Measurements from ENCODE around the gene CH25H.

The CH25H gene

GRCh38 chr10:89228962-89229361 lies 21.8 kb upstream of the CH25H start:
- no peak for DNase-seq

DNA sequence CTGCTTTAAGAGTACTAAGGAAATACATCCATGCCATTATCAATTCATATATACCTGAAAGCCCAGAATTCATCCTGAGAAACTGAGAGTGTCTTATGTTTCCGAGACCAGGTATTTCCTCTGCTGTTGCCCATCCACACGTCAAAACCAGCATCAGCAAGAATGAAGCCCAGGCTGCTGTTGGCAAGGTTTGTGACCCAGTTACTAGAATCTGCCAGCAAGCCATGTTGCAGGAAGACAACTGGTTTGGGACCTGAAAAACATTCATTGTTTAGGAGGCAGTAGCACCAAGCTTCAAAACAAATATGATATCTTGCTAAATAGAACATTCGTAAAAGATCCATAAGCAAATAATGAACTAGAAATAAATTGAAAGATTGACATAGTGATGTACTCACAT lies 21.0 kb upstream of the CH25H start:
- DNase-seq: no peak

GRCh38 chr10:89226891-89227290 lies 19.8 kb upstream of the CH25H start:
- DNase-seq: no peak

DNA sequence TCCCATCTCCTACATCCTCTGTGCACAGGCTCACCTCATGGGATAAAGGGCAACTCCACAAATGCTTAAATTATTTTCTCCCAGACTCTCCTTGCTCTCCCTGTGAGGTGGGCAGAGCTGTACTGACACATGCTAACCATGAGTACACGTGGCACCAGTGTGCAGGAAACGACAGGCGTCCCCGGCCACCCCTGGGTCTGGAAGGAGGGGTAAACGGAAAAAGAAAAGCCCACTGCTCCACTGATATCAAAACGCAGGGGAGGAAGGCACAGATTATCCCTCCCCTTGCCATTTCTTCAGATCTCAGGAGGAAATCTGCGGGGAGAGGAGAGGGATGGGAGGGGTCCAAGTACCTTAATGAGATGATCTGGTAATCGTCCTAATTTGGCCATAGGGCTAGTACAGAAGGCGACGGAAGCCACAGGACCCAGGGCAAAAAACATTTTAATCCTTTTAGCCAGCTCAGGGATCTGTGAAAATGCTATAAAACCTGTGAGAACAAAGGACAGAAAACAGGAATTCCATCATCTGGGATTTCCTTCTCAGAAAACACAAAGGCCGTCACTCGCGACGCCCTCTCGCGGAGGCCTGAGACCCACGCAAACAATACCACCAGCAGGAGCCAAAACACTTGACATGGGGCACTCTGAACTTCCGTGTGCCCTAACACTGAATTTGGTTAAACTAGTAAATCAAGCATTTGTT lies 17.8 kb upstream of the CH25H start:
- DNase-seq: no peak

- no peak for DNase-seq
These were observed 14.8 kb upstream of the CH25H start for GRCh38 chr10:89221919-89222318.

DNA sequence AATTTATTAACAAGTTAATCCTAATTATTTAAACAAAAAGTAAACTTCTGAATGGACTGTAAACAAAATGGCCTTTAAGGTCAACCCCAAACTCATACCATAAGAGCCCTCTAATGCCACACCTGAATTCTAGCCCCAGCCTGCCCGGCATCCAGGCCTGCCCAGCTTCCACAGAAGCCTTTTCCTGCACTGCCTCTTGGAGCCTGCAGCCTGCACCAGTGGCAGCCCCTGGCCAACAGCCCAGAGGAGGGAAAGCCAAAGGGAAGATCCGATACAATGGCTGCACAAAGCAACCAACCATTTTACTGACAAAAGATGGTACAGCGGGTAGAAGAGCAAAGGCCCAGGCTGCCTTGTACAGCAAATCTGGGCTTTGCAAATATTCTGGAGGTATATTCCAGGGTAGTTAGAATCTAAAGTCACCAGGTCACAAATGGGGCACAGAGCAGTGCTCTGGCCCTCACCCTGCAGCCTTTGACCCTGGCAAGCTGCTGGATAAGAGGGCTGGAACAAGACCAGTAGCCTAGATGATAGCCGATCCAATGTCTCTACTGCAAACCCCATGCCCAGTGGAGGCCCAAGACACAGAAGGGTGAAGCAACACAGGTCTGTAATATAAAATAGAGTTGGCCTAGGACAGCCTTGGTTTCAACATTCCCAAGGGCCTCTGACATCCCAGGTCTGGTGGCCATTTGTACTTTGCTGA lies 12.5 kb upstream of the CH25H start:
- DNase-seq: no peak

DNA sequence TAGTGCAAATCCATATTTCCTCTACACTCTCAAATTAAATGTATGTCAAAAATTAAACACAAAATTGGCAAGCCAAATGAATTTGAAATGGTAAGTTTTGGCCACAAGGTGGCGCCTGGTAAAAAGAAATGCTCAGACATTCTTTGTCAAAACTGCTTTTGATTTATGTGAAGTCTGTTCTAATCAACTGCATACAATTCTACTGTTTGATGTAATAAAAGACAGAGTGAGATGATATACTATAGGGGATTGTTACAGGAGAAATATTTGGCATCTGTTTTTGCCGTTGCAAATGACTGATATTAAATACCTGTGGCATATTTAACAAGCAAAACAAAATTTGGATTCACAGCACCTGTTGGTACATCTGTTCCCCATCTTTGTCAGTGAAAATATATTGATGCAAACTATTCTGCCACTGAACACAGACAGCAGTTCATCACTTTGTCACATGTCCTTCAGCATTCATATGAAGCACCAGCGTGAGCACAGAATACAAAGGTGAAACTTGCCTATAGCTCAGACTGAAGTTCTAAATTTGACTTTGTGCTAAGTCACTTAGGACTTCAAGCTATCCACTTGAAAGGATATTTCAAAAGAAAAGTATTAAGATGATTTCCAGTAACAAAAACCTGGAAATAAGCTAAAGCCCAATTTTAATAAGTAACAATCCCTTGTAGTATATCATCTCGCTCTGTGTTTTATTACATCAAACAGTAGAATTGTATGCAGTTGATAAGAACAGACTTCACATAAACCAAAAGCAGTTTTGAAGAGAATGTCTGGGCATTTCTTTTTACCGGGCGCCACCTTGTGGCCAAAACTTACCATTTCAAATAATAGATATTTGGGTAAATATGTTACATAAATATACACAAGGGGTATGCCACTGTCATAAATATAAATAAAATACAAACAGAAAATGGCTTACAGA lies 10.2 kb upstream of the CH25H start:
- peak; percentile 78 for DNase-seq

DNA sequence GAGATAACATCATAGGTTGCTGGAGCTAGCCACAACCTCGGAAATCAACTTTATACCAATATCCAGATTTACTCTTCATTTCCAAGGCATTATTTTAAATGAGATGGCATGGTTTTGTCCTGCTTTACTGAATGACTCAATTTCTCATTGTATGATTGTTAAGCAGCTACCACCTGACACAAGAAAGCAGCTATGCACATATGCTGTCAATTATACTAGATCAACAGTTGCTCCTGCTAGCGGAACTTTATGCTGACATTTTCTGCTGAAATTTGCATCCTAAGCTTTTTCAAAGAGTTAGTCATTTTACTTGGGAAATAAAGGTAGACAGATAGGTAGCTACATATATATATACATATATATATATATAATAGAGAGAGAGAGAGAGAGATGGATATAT lies 8.9 kb upstream of the CH25H start:
- DNase-seq: no peak

- DNase-seq: no peak
These were observed 8.4 kb upstream of the CH25H start for GRCh38 chr10:89215511-89215910.

DNA sequence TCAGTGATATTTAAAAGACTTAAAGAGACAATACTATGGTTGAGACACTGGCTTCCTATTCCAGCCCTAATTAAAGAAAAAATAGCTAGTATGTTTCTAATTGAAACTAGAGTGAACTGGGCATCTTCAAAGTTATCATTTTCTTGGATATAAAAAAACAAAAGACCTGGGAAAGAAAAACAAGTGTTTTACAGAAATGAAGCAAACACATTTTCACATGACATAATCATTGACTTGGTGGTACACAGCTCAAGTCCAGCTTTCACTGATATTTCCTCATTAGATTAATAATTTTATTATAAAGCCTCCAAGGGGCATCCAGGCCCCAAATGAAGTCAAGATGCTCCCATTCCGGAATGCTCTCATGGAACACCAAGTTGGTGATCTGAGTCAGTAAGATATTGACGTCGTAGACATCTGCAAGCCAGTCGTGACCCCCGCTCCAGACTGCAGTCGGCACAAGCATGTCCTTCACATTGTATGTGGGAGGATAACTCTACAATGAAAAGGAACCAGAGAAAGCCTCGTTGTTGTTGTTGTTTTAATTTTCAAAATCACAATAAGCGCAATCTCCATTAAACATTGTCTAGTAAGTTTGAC lies 7.5 kb upstream of the CH25H start:
- DNase-seq: no peak

DNA sequence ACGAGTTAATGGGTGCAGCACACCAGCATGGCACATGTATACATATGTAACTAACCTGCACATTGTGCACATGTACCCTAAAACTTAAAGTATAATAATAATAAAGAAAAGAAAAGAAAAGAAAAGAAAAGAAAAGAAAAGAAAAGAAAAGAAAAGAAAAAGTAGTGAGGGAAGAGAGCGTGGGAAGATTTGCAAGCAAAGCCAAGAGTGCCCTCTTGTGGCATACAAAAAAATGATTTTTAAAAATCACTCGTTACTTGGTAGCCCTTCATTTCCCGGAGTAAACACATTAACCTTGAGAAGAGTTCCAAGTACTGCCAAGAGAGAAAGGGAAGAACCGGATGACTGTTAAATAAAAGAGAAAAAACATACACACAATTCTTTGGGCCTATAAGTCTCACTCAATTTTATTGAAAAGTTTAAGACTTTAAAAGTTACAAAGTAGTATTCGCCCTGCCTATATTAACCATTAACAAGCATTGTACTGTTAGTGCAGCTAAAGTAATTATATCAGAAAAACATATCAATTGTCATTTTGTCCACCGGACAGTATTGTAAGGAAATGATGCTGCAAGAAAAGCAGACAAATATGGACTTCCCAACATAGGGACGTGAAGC lies 6.2 kb upstream of the CH25H start:
- peak; percentile 62 for DNase-seq

DNA sequence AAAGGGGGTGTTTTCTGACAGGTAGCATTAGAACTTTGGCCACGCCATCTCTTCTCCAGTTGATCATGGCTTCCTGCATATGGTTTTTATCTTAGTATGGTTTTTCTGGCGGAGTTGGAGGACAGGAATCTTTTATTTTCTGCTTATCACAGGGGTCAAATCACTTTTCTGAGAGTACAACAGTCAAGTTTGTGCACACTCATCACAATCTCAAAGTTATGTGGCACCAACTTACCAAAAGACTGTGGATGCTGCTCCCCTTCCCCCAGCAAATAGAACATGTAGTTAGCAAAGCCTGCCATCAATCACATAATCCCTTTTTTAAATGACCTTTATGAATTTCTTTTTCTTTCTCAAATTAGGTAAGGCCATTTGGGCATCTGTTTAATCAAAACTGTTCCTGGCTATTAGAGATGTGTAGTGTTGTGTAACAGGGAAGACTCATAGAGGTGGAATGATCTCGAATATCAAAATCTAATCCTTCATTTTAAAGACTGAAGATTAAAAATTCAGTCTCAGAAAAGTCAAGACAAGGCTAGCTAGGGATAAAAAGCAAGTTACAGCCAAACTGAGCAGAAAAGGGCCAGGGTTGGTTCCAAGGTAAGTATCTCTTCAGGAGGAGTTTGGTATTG lies 3.8 kb upstream of the CH25H start:
- DNase-seq: no peak

DNA sequence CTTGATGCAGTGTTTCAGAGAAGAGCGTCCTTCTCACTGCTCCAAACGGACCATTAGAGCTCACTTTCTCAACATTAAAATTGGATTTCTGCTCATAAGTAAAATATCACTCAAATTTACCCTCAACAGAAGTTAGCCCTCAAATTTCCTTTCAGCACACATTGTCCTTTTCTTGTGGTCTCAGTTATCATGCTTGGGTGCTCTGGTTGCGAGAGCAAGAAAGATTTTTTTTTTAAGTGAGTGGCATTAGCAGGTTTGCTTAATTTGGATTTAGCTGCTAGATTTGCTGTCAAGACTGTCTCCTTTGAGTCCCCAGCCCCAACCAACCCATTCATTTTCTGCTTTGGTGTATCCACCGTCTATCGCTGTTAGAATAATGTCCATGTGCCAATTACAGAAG lies 2.6 kb upstream of the CH25H start:
- DNase-seq: no peak

- DNase-seq: no peak
These were observed 859 bp upstream of the CH25H start for GRCh38 chr10:89207801-89208551.

- peak; percentile 56 for DNase-seq
These were observed 526 bp downstream of the CH25H start for GRCh38 chr10:89206402-89207180.

GRCh38 chr10:89204621-89205185 lies 2.4 kb downstream of the CH25H start:
- DNase-seq: no peak

DNA sequence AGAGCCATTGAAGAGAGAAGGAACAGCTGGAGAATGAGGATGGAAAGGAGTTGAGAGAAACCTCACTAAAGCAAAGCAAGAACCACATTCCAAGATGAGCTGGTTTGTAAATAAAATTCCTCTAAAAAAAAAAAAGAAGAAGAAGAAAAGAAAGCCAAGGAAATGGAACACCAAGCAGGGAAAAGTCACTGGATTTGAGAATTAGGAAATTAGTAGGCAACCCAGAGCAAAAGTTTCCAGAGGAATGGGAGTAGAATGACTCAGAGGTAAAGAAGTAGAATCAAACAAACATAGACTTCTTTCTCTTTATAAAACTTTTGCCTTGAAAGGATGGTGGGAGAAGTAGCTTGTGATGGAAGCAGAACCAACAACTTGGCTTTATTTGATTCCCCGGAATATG lies 3.9 kb downstream of the CH25H start:
- no peak for DNase-seq

GRCh38 chr10:89202033-89202425 lies 5.1 kb downstream of the CH25H start:
- DNase-seq: no peak

DNA sequence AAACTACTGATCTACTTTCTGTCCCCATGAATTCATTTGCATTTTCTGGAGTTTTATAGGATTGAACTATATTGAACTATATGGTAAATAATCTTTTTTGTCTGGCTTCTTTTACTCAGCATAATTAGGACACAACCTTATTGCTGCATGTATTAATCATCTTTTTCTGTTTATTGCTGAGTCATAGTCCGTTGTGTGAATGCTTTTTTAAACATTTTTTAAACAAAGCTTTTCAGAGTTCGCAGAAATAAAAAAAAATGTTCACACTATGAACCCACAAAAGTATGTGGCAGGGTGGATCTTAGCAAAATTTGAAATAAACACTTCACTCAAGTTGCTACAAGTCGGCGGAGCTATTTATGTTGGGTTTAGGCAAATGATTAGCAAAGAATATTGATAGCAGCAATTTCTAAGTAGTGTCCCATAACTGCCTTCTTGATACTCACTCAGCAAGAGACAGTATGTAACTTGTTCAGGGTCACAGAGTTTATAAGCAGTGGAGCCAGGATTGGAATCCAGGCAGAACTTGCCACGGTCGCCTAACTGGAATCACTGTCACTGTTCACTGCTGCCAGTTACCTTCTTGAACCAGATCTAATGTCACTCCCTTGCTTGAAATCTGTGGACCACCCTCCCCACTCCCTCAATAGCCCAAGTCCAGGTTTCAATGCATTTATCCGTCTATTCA lies 5.6 kb downstream of the CH25H start:
- no peak for DNase-seq

DNA sequence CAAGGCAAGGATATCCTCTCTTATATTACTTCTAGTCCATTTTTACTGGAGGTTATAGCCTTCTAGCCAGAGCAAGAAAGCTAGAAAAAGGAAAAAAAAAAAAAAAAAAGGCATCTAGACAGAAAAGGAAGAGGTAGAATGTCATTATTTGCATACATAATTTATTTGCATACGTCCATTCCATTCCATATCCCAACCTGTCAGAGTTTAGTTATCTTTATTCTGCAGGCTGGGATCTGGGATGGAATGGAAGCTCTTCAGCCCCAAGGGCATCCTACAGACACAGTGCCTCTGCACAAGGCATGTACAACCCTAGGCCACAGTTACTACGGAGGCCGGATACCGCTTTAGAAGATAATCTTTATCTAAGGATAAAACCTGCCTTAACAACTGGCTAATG lies 9.6 kb downstream of the CH25H start:
- no peak for DNase-seq
